BJ (cell line): ENCODE results near the gene VEGFD. TPM values are rescaled to one million over a fixed set of nuclear protein-coding genes. Genes with fewer than 3 reads are reported as not detected.

Experiments used
- CTCF ChIA-PET: fragments of 350-600 bp; formaldehyde crosslinking; extraction: SDS; loops from one replicate; lab custom pipeline; 2021; ENCODE audit warnings: antibody characterized with exemption, inconsistent platforms; lab: Yijun Ruan, JAX
- POLR2A ChIA-PET: fragments of 300-600 bp; sonication (Branson Sonifier 250); formaldehyde crosslinking; extraction: SDS; loops from one replicate; lab custom pipeline; 2021; ENCODE audit warnings: antibody characterized with exemption; lab: Charles Lee
- DNase-seq: peaks from one replicate; pipeline ENCODE4 v3.0.0-alpha.2; 2011; ENCODE audit warnings: low read depth
- H3K27me3 ChIP-seq: 2 replicates; pipeline ENCODE4 v1.6.0; 2011; ENCODE audit warnings: low read length; ENCODE audit not compliant: control insufficient read depth, insufficient read depth
- H3K36me3 ChIP-seq: 2 replicates; pipeline ENCODE4 v1.5.1; 2011; ENCODE audit warnings: low read length; ENCODE audit not compliant: control insufficient read depth, insufficient read depth
- H3K4me3 ChIP-seq: 2 replicates; pipeline ENCODE4 v1.5.1; 2011; ENCODE audit warnings: low read depth, mild to moderate bottlenecking, control low read depth, low read length
- CTCF ChIP-seq: IDR thresholded peaks from 2 replicates; pipeline ENCODE4 v1.5.1; 2011; ENCODE audit warnings: low read depth, mild to moderate bottlenecking, control low read depth, inconsistent platforms, low read length, moderate library complexity; ENCODE audit not compliant: insufficient read depth
- polyA plus RNA-seq: library from polyadenylated mRNA; depleted of rRNA; stranded (reverse); fragments of >200 nt; gene quantifications from 2 replicates; pipeline ENCODE4 v1.2.3, GENCODE V29; 2011

The VEGFD gene
- polyA plus RNA-seq, 1 experiment, result 0.07 TPM

- Histone ChIP-seq H3K36me3 (no peaks in the 10 kb centered on the region), H3K27me3 (no peaks in the 10 kb centered on the region; the same call in 1 of the 2 replicates), H3K4me3 (no peak overlapping the region)
- POLR2A ChIA-PET, result no interaction called here
- DNase-seq, result peak; percentile 15
- peak; percentile 45 for TF ChIP-seq CTCF
- CTCF ChIA-PET, result interaction anchor here (0.6 to 11.7 kb wide), 18 partner anchors 9 to 332 kb away, joined by 3 to 172 read pairs (median 4); no protein-coding TSS in a partner anchor
Measured at GRCh38 chrX:15349046-15349445, 35.2 kb downstream of the VEGFD start.

- Histone ChIP-seq H3K27me3 (no peaks in the 10 kb centered on the region; the same call in 1 of the 2 replicates), H3K4me3 (no peak overlapping the region), H3K36me3 (no peaks in the 10 kb centered on the region)
- CTCF ChIA-PET, result interaction anchor here (11.7 kb wide), 1 partner anchor 123 kb away, joined by 172 read pairs; no protein-coding TSS in a partner anchor
- POLR2A ChIA-PET, result no interaction called here
- TF ChIP-seq CTCF, result no peak
- DNase-seq, result no peak
Measured at GRCh38 chrX:15345976-15346375, 38.2 kb downstream of the VEGFD start.

- no peak for DNase-seq
- TF ChIP-seq CTCF, result no peak
- CTCF ChIA-PET, result no interaction called here
- Histone ChIP-seq H3K36me3 (no peaks in the 10 kb centered on the region), H3K27me3 (no peaks in the 10 kb centered on the region; the same call in 1 of the 2 replicates), H3K4me3 (no peak overlapping the region)
- POLR2A ChIA-PET, result no interaction called here
Measured at GRCh38 chrX:15344106-15344505, 40.1 kb downstream of the VEGFD start.

- no peak overlapping the region for H3K4me3 ChIP-seq
- DNase-seq, result peak; percentile 38
- ChIA-PET CTCF (no interaction called here), POLR2A (no interaction called here)
- H3K36me3 ChIP-seq, result no peaks in the 10 kb centered on the region
- no peaks in the 10 kb centered on the region; the same call in 1 of the 2 replicates for H3K27me3 ChIP-seq
- no peak for TF ChIP-seq CTCF
Measured at GRCh38 chrX:15343075-15343476, 41.1 kb downstream of the VEGFD start.

- ChIA-PET CTCF (interaction anchor here (0.7 kb wide), 1 partner anchor 127 kb away, joined by 3 read pairs; no protein-coding TSS in a partner anchor), POLR2A (no interaction called here)
- no peaks in the 10 kb centered on the region for H3K36me3 ChIP-seq
- H3K4me3 ChIP-seq, result no peak overlapping the region
- TF ChIP-seq CTCF, result no peak
- no peaks in the 10 kb centered on the region; the same call in 1 of the 2 replicates for H3K27me3 ChIP-seq
- no peak for DNase-seq
Measured at GRCh38 chrX:15340867-15341266, 43.3 kb downstream of the VEGFD start.
